A549 (cell line): ENCODE measurements around the gene IGF2R.

Experiments
- BHLHE40 ChIP-seq: IDR thresholded peaks from 2 replicates; pipeline ENCODE4 v1.6.1; 2012; ENCODE audit warnings: low read depth, low read length, inconsistent platforms
- EP300 ChIP-seq, 2 experiments: fragments of >200 bp; sonication (Bioruptor Twin); formaldehyde crosslinking; IDR thresholded peaks; 2 replicates in 1 of 2; 3 replicates in 1 of 2; pipeline ENCODE4 v1.6.1; 2016 to 2017
- GATA3 ChIP-seq: IDR thresholded peaks from 2 replicates; pipeline ENCODE4 v1.6.1; 2012; ENCODE audit warnings: borderline replicate concordance
- HDAC2 ChIP-seq: fragments of 200-600 bp; sonication (generic); IDR thresholded peaks from 2 replicates; pipeline ENCODE4 v1.6.1; 2016
- JUNB ChIP-seq: fragments of >200 bp; sonication (Bioruptor Twin); formaldehyde crosslinking; IDR thresholded peaks from 2 replicates; pipeline ENCODE4 v1.6.1; 2016
- MAFK ChIP-seq: fragments of 450-650 bp; IDR thresholded peaks from 2 replicates; pipeline ENCODE4 v1.6.1; 2014; ENCODE audit not compliant: partially characterized antibody
- MAX ChIP-seq: IDR thresholded peaks from 2 replicates; pipeline ENCODE4 v1.6.1; 2012
- MYC ChIP-seq: IDR thresholded peaks from 2 replicates; pipeline ENCODE4 v1.6.1; 2012; ENCODE audit warnings: mild to moderate bottlenecking, inconsistent platforms, low read length, improper control_type of control experiment, borderline replicate concordance
- PBX3 ChIP-seq: IDR thresholded peaks from 2 replicates; pipeline ENCODE4 v1.6.1; 2012
- POLR2A ChIP-seq: IDR thresholded peaks from 2 replicates; pipeline ENCODE4 v1.6.1; 2012; ENCODE audit warnings: mild to moderate bottlenecking, low read length
- RAD21 ChIP-seq, 2 experiments: fragments of >200 bp in 1 of 2; sonication (Bioruptor Twin) in 1 of 2; formaldehyde crosslinking in 1 of 2; IDR thresholded peaks in 1 of 2; conservative IDR thresholded peaks in 1 of 2; 2 replicates in 1 of 2; 3 replicates in 1 of 2; pipeline ENCODE4 v1.6.1; 2012 to 2018; ENCODE audit warnings: inconsistent platforms in 1 of 2
- ZC3H11A ChIP-seq: fragments of 450-650 bp; IDR thresholded peaks from 2 replicates; pipeline ENCODE4 v1.6.1; 2014; ENCODE audit warnings: antibody characterized with exemption, mild to moderate bottlenecking
- TF ChIP-seq, protein P1 (sequence below): fragments of 450-650 bp; IDR thresholded peaks from 2 replicates; pipeline ENCODE4 v1.6.1; 2014; ENCODE audit warnings: antibody characterized with exemption
- TF ChIP-seq, protein P2 (sequence below): fragments of >200 bp; sonication (Bioruptor Twin); formaldehyde crosslinking; IDR thresholded peaks from 3 replicates; pipeline ENCODE4 v1.5.1; 2016

DNA sequence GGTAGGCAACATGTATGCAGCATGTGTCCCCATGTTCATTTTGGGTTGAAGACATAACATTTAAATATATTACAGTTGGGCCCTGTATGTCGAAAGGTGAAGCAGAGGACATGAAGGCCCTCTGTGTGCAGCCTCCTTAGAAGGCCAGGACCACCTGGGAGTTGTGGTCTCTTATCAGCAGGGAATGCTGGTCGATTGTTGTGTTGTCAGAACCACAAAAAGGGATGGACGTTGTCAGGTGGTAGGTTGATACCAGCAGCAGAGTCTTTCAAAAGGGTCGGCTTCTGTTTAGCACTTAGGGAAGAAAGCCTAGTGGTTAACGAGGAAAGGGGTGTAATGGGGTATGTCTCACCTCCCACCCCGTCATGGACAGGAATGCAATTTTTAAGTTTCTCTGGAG, 85.4 kb downstream of the IGF2R start:
- TF ChIP-seq, protein P1, sequence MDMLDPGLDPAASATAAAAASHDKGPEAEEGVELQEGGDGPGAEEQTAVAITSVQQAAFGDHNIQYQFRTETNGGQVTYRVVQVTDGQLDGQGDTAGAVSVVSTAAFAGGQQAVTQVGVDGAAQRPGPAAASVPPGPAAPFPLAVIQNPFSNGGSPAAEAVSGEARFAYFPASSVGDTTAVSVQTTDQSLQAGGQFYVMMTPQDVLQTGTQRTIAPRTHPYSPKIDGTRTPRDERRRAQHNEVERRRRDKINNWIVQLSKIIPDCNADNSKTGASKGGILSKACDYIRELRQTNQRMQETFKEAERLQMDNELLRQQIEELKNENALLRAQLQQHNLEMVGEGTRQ = no peak
- TF ChIP-seq GATA3 = no peak
- TF ChIP-seq, protein P2, sequence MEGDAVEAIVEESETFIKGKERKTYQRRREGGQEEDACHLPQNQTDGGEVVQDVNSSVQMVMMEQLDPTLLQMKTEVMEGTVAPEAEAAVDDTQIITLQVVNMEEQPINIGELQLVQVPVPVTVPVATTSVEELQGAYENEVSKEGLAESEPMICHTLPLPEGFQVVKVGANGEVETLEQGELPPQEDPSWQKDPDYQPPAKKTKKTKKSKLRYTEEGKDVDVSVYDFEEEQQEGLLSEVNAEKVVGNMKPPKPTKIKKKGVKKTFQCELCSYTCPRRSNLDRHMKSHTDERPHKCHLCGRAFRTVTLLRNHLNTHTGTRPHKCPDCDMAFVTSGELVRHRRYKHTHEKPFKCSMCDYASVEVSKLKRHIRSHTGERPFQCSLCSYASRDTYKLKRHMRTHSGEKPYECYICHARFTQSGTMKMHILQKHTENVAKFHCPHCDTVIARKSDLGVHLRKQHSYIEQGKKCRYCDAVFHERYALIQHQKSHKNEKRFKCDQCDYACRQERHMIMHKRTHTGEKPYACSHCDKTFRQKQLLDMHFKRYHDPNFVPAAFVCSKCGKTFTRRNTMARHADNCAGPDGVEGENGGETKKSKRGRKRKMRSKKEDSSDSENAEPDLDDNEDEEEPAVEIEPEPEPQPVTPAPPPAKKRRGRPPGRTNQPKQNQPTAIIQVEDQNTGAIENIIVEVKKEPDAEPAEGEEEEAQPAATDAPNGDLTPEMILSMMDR = no peak
- TF ChIP-seq PBX3 = no peak
- TF ChIP-seq MAX = no peak
- TF ChIP-seq JUNB = no peak
- no peak for TF ChIP-seq RAD21 (conservative IDR thresholded peaks at IDR 0.05 in 1 of 2, IDR thresholded peaks at IDR 0.05 in 1 of 2)
- TF ChIP-seq POLR2A = no peak
- TF ChIP-seq ZC3H11A = no peak
- no peak for TF ChIP-seq BHLHE40
- TF ChIP-seq EP300 (IDR thresholded peaks at IDR 0.05) = no peak
- TF ChIP-seq HDAC2 = no peak
- TF ChIP-seq MAFK = no peak
- no peak for TF ChIP-seq MYC
